NT2/D1 (cell line): ENCODE results near the gene GCG.

Source experiments
- DNase-seq: peaks from one replicate; pipeline ENCODE4 v3.0.0-alpha.2; 2011; ENCODE audit warnings: low read depth, low spot score
- H3K27me3 ChIP-seq: 2 replicates; pipeline ENCODE4 v1.6.0; 2011; ENCODE audit warnings: mild to moderate bottlenecking; ENCODE audit not compliant: insufficient read length, insufficient read depth
- H3K36me3 ChIP-seq: 2 replicates; pipeline ENCODE4 v1.6.1; 2011; ENCODE audit warnings: mild to moderate bottlenecking, low read length, mixed read lengths; ENCODE audit not compliant: insufficient read depth, insufficient read length
- H3K4me1 ChIP-seq: 2 replicates; pipeline ENCODE4 v1.5.1; 2011; ENCODE audit not compliant: insufficient read depth, insufficient read length
- H3K4me3 ChIP-seq: 2 replicates; pipeline ENCODE4 v1.5.1; 2011; ENCODE audit warnings: low read depth; ENCODE audit not compliant: insufficient read length
- H3K9ac ChIP-seq: 2 replicates; pipeline ENCODE4 v1.6.0; 2011; ENCODE audit warnings: low read depth; ENCODE audit not compliant: insufficient read length
- H3K9me3 ChIP-seq: 2 replicates; pipeline ENCODE4 v1.5.1; 2011; ENCODE audit warnings: mild to moderate bottlenecking, low read length; ENCODE audit not compliant: insufficient read depth
- SUZ12 ChIP-seq: IDR thresholded peaks from 2 replicates; pipeline ENCODE4 v1.6.1; 2011; ENCODE audit not compliant: insufficient read length, insufficient read depth; ENCODE audit errors: extremely low read depth
- YY1 ChIP-seq: IDR thresholded peaks from 2 replicates; pipeline ENCODE4 v1.6.1; 2011; ENCODE audit not compliant: insufficient read length, insufficient read depth
- ZNF274 ChIP-seq: IDR thresholded peaks from 2 replicates; pipeline ENCODE4 v1.6.1; 2011; ENCODE audit warnings: mild to moderate bottlenecking, low read depth, low read length

Gene GCG

GRCh38 chr2:162184821-162185450, 32.9 kb upstream of the GCG start:
- Histone ChIP-seq H3K36me3 (no peaks in the 10 kb centered on the region), H3K27me3 (no peaks in the 10 kb centered on the region), H3K9me3 (no peaks in the 10 kb centered on the region), H3K4me1 (no peaks in the 10 kb centered on the region), H3K9ac (no peak overlapping the region), H3K4me3 (no peak overlapping the region)
- TF ChIP-seq ZNF274: no peak
- no peak for TF ChIP-seq YY1
- no peak for TF ChIP-seq SUZ12
- no peak for DNase-seq

- H3K4me1 ChIP-seq: no peaks in the 10 kb centered on the region
- no peak for DNase-seq
- no peak overlapping the region for H3K9ac ChIP-seq
- H3K9me3 ChIP-seq: no peaks in the 10 kb centered on the region
- TF ChIP-seq ZNF274 (no peak), YY1 (no peak), SUZ12 (no peak)
- no peaks in the 10 kb centered on the region for H3K27me3 ChIP-seq
- H3K36me3 ChIP-seq: no peaks in the 10 kb centered on the region
- H3K4me3 ChIP-seq: no peak overlapping the region
Measured at GRCh38 chr2:162184359-162184758, 32.3 kb upstream of the GCG start.

- Histone ChIP-seq H3K36me3 (no peaks in the 10 kb centered on the region), H3K4me1 (no peaks in the 10 kb centered on the region), H3K27me3 (no peaks in the 10 kb centered on the region), H3K4me3 (no peak overlapping the region), H3K9me3 (no peaks in the 10 kb centered on the region), H3K9ac (no peak overlapping the region)
- no peak for TF ChIP-seq ZNF274
- TF ChIP-seq YY1: no peak
- no peak for TF ChIP-seq SUZ12
- no peak for DNase-seq
Measured at GRCh38 chr2:162182395-162182794, 30.3 kb upstream of the GCG start.

- no peak for DNase-seq
- no peak overlapping the region for H3K4me3 ChIP-seq
- H3K27me3 ChIP-seq: no peaks in the 10 kb centered on the region
- no peak for TF ChIP-seq YY1
- no peaks in the 10 kb centered on the region for H3K36me3 ChIP-seq
- no peaks in the 10 kb centered on the region for H3K4me1 ChIP-seq
- H3K9ac ChIP-seq: no peak overlapping the region
- no peaks in the 10 kb centered on the region for H3K9me3 ChIP-seq
Measured at GRCh38 chr2:162177301-162177700, 25.3 kb upstream of the GCG start.

GRCh38 chr2:162175714-162176113, 23.7 kb upstream of the GCG start:
- no peaks in the 10 kb centered on the region for H3K36me3 ChIP-seq
- H3K4me1 ChIP-seq: no peaks in the 10 kb centered on the region
- no peak overlapping the region for H3K4me3 ChIP-seq
- TF ChIP-seq SUZ12: no peak
- TF ChIP-seq YY1: no peak
- TF ChIP-seq ZNF274: no peak
- DNase-seq: no peak
- no peak overlapping the region for H3K9ac ChIP-seq
- H3K9me3 ChIP-seq: no peaks in the 10 kb centered on the region
- no peaks in the 10 kb centered on the region for H3K27me3 ChIP-seq

GRCh38 chr2:162174746-162175145, 22.7 kb upstream of the GCG start:
- no peak for TF ChIP-seq ZNF274
- no peak for TF ChIP-seq YY1
- no peaks in the 10 kb centered on the region for H3K9me3 ChIP-seq

GRCh38 chr2:162172802-162173370, 20.8 kb upstream of the GCG start:
- no peak for DNase-seq
- Histone ChIP-seq H3K4me3 (no peak overlapping the region), H3K4me1 (no peaks in the 10 kb centered on the region), H3K9me3 (no peaks in the 10 kb centered on the region), H3K9ac (no peak overlapping the region), H3K27me3 (no peaks in the 10 kb centered on the region), H3K36me3 (no peaks in the 10 kb centered on the region)
- TF ChIP-seq SUZ12: no peak
- no peak for TF ChIP-seq YY1
- no peak for TF ChIP-seq ZNF274

More at GRCh38 chr2:162174746-162175145, 22.7 kb upstream of the GCG start:
- H3K4me1 ChIP-seq: no peaks in the 10 kb centered on the region
- no peaks in the 10 kb centered on the region for H3K36me3 ChIP-seq
- no peak for DNase-seq
- no peak overlapping the region for H3K4me3 ChIP-seq
- H3K9ac ChIP-seq: no peak overlapping the region
- H3K27me3 ChIP-seq: no peaks in the 10 kb centered on the region

GRCh38 chr2:162166745-162167144, 14.7 kb upstream of the GCG start:
- no peaks in the 10 kb centered on the region for H3K36me3 ChIP-seq
- H3K27me3 ChIP-seq: no peaks in the 10 kb centered on the region
- no peak overlapping the region for H3K4me3 ChIP-seq
- H3K9me3 ChIP-seq: no peaks in the 10 kb centered on the region
- no peak for DNase-seq
- H3K9ac ChIP-seq: no peak overlapping the region
- TF ChIP-seq SUZ12: no peak
- no peak for TF ChIP-seq YY1
- TF ChIP-seq ZNF274: no peak
- H3K4me1 ChIP-seq: no peaks in the 10 kb centered on the region
